ENCODE data around the gene COL26A1. TPM values are rescaled to one million over a fixed set of nuclear protein-coding genes. Genes with fewer than 3 reads are reported as not detected.

The COL26A1 gene
- total RNA-seq, 2 donors from 2014 or later = 0.35 TPM; not detected in 1

DNA sequence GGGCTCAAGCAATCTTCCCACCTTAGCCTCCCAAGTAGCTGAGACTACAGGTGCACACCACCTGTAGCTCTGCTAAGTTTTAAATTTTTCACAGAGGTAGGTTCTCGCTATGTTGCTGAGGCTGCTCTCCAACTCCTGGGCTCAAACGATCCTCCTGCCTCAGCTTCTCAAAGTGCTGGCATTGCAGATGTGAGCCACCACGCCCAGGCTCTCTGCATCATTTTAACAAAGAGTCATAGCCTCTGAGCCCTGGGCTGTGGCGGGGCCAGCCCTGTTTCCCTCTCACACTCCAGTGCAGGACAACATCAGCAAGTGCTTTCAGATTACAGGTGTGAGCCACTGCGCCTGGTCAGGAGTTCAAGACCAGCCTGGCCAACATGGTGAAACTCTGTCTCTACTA is 102.5 kb downstream of the COL26A1 start:
- H3K36me3 ChIP-seq = no peaks in the 10 kb centered on the region
- no peak for DNase-seq
- no peak overlapping the region for H3K9ac ChIP-seq (ENCODE audit: low read depth in 2 of 2, low read length in 2 of 2)
- H3K4me1 ChIP-seq = no peaks in the 10 kb centered on the region
- H3K27ac ChIP-seq = no peak overlapping the region
- H3K9me3 ChIP-seq = no peaks in the 10 kb centered on the region
- no peak overlapping the region for H3K4me3 ChIP-seq
- TF ChIP-seq, protein P1, sequence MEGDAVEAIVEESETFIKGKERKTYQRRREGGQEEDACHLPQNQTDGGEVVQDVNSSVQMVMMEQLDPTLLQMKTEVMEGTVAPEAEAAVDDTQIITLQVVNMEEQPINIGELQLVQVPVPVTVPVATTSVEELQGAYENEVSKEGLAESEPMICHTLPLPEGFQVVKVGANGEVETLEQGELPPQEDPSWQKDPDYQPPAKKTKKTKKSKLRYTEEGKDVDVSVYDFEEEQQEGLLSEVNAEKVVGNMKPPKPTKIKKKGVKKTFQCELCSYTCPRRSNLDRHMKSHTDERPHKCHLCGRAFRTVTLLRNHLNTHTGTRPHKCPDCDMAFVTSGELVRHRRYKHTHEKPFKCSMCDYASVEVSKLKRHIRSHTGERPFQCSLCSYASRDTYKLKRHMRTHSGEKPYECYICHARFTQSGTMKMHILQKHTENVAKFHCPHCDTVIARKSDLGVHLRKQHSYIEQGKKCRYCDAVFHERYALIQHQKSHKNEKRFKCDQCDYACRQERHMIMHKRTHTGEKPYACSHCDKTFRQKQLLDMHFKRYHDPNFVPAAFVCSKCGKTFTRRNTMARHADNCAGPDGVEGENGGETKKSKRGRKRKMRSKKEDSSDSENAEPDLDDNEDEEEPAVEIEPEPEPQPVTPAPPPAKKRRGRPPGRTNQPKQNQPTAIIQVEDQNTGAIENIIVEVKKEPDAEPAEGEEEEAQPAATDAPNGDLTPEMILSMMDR (IDR thresholded peaks at IDR 0.05) = no peak
- H3K27me3 ChIP-seq = no peaks in the 10 kb centered on the region
- intact Hi-C loops (cut with DNase I) = no loop called here

DNA sequence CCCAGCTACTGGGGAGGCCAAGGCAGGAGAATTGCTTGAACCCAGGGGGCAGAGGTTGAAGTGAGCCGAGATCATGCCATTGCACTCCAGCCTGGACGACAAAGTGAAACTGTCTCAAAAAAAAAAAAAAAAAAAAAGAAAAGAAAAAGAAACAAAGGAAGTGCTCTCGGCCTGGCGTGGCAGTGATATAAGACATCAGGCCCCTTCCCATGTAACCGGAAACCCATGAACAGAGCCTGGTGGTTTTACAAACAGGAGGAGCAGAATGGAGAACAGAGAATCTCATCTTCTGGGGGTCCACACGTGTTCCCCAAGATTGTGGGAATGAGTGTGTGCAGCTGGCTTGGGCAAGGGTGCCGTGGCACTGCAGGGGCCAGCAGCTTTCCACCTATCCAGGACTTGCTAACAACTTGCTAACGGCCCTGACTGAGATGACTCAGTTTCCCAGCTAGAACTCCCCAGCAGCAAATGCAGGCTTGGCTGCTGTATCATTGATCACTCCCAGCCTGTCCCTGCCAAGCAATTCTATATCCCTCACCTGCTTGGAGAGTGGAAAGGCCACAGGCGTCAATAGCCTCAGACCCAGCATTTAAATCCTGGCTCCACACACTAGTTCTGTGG is 103.0 kb downstream of the COL26A1 start:
- Histone ChIP-seq H3K27me3 (no peaks in the 10 kb centered on the region), H3K9ac (ENCODE audit: low read depth in 2 of 2, low read length in 2 of 2) (no peak overlapping the region), H3K4me1 (no peaks in the 10 kb centered on the region), H3K4me3 (no peak overlapping the region), H3K27ac (no peak overlapping the region), H3K9me3 (no peaks in the 10 kb centered on the region), H3K36me3 (no peaks in the 10 kb centered on the region)
- DNase-seq = no peak
- intact Hi-C loops (cut with DNase I) = no loop called here
- TF ChIP-seq, protein P1 (IDR thresholded peaks at IDR 0.05) = no peak

DNA sequence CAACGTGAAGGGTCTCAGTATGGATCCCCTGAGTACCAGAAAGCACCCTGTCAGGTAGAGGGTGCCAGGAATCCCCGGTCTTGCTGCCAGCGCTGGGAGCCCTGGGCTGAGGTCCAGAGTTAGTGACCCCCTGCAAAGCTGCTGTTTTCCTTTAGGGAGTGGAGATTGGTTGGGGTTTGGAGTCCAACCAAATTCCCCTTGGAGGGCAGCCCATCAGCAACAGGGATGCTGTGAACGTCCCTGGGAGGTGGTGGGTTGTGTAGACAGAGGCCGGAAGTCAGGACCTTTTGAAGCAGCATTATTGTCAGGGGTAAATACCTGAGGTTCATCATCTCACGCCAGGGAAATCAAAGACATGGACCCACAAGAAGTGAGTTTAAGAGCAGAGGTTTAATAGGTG is 104.2 kb downstream of the COL26A1 start:
- TF ChIP-seq, protein P1 (IDR thresholded peaks at IDR 0.05) = no peak
- Histone ChIP-seq H3K27me3 (no peaks in the 10 kb centered on the region), H3K4me3 (no peak overlapping the region), H3K27ac (no peak overlapping the region), H3K4me1 (no peaks in the 10 kb centered on the region), H3K36me3 (no peaks in the 10 kb centered on the region), H3K9me3 (no peaks in the 10 kb centered on the region), H3K9ac (ENCODE audit: low read depth in 2 of 2, low read length in 2 of 2) (no peak overlapping the region)
- intact Hi-C loops (cut with DNase I) = no loop called here
- no peak for DNase-seq

DNA sequence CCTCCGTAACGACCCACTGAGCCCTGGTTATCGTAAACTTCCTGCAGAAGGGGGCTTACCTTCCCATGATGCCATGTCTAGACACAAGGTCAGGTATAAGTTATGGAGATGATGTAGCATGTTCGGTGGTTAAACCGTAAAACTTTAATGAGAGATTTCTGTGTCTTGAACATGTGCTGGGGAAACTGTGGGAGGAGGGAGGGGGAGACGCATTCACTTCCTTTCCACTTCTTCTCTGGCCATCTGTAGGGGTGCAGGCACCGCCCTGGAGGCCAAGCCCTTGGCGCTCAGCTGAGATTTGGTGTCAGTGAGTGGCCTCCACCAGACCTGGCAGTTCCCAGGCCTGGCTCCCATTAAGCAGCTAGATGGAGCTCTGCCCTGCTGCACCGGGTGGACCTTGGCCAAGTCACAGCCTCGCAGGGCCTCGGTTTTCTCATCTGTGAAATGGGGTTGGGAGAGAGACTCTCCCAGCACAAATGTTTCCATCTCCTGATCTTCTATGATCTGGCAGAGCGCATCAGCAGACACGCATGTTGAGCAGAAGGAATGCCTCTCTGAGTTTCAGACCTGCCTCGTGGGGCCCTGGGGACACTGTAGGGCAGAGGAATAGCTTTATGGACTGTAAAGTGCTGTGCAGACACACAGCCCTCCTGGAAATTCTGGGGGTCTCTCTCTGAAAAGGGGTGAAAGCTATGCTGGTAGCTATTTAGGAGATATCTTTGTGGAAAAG is 106.0 kb downstream of the COL26A1 start:
- H3K36me3 ChIP-seq = no peaks in the 10 kb centered on the region
- no peak overlapping the region for H3K4me3 ChIP-seq
- intact Hi-C loops (cut with DNase I) = no loop called here
- DNase-seq = no peak
- no peaks in the 10 kb centered on the region for H3K27me3 ChIP-seq
- no peaks in the 10 kb centered on the region for H3K9me3 ChIP-seq
- TF ChIP-seq, protein P1 (IDR thresholded peaks at IDR 0.05) = no peak
- H3K27ac ChIP-seq = no peak overlapping the region
- H3K4me1 ChIP-seq = no peaks in the 10 kb centered on the region
- no peak overlapping the region for H3K9ac ChIP-seq (ENCODE audit: low read depth in 2 of 2, low read length in 2 of 2)

DNA sequence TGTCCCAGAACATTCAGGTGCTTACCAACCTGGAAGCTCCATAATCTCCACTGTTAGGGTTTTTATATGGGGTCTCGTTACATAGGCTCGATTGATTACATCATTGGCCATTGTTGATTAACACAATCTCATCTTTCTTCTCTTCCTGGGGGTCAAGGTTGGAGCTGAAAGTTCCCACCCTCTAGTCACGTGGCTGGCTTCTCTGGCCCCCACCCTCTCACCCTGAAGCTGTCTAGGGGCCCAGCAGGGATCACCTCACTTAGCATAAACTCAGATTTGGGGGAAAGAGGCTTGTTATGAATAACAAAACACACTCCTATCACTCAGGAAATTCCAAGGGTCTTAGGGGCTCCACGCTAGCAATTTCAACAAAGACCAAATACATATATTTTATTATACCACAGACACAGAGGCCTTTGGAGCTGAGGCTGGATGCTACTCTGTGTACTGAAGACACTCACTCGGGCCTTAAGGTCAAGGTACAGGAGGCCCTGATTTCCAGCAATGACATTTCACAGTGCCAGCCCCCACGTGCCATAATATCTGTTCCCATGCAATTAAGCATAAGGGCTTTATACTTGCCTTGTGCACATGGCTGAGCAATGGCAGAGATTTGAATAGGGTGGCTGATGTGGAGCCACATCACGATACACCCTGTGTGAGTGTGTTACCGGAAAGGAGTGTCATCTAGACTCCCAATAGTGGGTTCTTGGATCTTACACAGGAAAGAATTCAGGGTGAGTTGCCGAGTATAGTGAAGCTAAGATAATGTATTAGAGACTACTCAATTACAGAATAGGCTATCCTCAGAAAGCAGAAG is 108.2 kb downstream of the COL26A1 start:
- DNase-seq = no peak
- no peak overlapping the region for H3K4me3 ChIP-seq
- no peaks in the 10 kb centered on the region for H3K27me3 ChIP-seq
- H3K27ac ChIP-seq = no peak overlapping the region
- TF ChIP-seq, protein P1 (IDR thresholded peaks at IDR 0.05) = no peak
- H3K36me3 ChIP-seq = no peaks in the 10 kb centered on the region
- H3K9me3 ChIP-seq = no peaks in the 10 kb centered on the region
- no peaks in the 10 kb centered on the region for H3K4me1 ChIP-seq
- no peak overlapping the region for H3K9ac ChIP-seq (ENCODE audit: low read depth in 2 of 2, low read length in 2 of 2)
- intact Hi-C loops (cut with DNase I) = no loop called here
